ENCODE data around the gene GTSE1. TPM values are rescaled to one million over a fixed set of nuclear protein-coding genes. Genes with fewer than 3 reads are reported as not detected.

The GTSE1 gene
- total RNA-seq, 1 experiment from 2014 or later = 20.6 TPM

- Histone ChIP-seq H3K9me3 (ENCODE audit: low read length) (no peaks in the 10 kb centered on the region), H3K79me2 (ENCODE audit: low read length) (no peaks in the 10 kb centered on the region), H2AFZ (ENCODE audit: low read length) (no peak overlapping the region), H3K27ac (ENCODE audit: low read length) (no peak overlapping the region), H3K4me1 (ENCODE audit: insufficient read depth, low read length) (no peaks in the 10 kb centered on the region), H3F3A (ENCODE audit: low read length, unreplicated experiment) (no peaks in the 10 kb centered on the region), H3K9ac (ENCODE audit: low read length) (no peak overlapping the region), H3K4me2 (ENCODE audit: low read length) (no peak overlapping the region), H3K9me2 (replicated peaks; ENCODE audit: low read length) (no peaks in the 10 kb centered on the region), H3K36me3 (ENCODE audit: low read depth, low read length) (no peaks in the 10 kb centered on the region), H4K20me1 (ENCODE audit: low read length) (no peaks in the 10 kb centered on the region), H3K4me3 (ENCODE audit: low read length) (no peak overlapping the region), H3K27me3 (ENCODE audit: low read length) (no peaks in the 10 kb centered on the region)
- no peak for TF ChIP-seq EZH2 (IDR thresholded peaks at IDR 0.05; ENCODE audit: low read length, unreplicated experiment)
- no peak for TF ChIP-seq EZH2phosphoT487 (IDR thresholded peaks at IDR 0.05; ENCODE audit: borderline replicate concordance, low read length)
- TF ChIP-seq CTCF (conservative IDR thresholded peaks at IDR 0.05; ENCODE audit: low read depth, low read length) = no peak
- no TSS peak for BruUV-seq (replicated peaks)
- no peak for ATAC-seq
- intact Hi-C loops (cut with micrococcal nuclease) = no loop called here
- ChIA-PET POLR2A (ENCODE audit: unreplicated experiment) (interaction anchor here (0.6 kb wide), 1 partner anchor 133 kb away, joined by 21 read pairs; no protein-coding TSS in a partner anchor), CTCF (no interaction called here)
- no peak for DNase-seq
Observed at GRCh38 chr22:46366327-46366731, 69.7 kb downstream of the GTSE1 start.

GRCh38 chr22:46366801-46367706, 70.4 kb downstream of the GTSE1 start:
- TF ChIP-seq EZH2 (IDR thresholded peaks at IDR 0.05; ENCODE audit: low read length, unreplicated experiment) (no peak), CTCF (conservative IDR thresholded peaks at IDR 0.05; ENCODE audit: low read depth, low read length) (no peak), EZH2phosphoT487 (IDR thresholded peaks at IDR 0.05; ENCODE audit: borderline replicate concordance, low read length) (no peak)
- Histone ChIP-seq H3K9me2 (replicated peaks; ENCODE audit: low read length) (no peaks in the 10 kb centered on the region), H4K20me1 (ENCODE audit: low read length) (no peaks in the 10 kb centered on the region), H3K79me2 (ENCODE audit: low read length) (no peaks in the 10 kb centered on the region), H3K4me3 (ENCODE audit: low read length) (no peak overlapping the region), H3K9ac (ENCODE audit: low read length) (no peak overlapping the region), H3K27ac (ENCODE audit: low read length) (no peak overlapping the region), H3K4me1 (ENCODE audit: insufficient read depth, low read length) (no peaks in the 10 kb centered on the region), H3F3A (ENCODE audit: low read length, unreplicated experiment) (no peaks in the 10 kb centered on the region), H3K27me3 (ENCODE audit: low read length) (no peaks in the 10 kb centered on the region), H3K36me3 (ENCODE audit: low read depth, low read length) (no peaks in the 10 kb centered on the region), H3K4me2 (ENCODE audit: low read length) (no peak overlapping the region), H2AFZ (ENCODE audit: low read length) (no peak overlapping the region), H3K9me3 (ENCODE audit: low read length) (no peaks in the 10 kb centered on the region)
- intact Hi-C loops (cut with micrococcal nuclease) = loop anchor here (1.0 kb wide), 1 partner anchor 175 kb away; no protein-coding TSS in a partner anchor
- peak; percentile 16 for ATAC-seq
- no peak for DNase-seq
- POLR2A ChIA-PET (ENCODE audit: unreplicated experiment) = no interaction called here
- CTCF ChIA-PET = interaction anchor here (1.3 kb wide), 2 partner anchors 26 to 175 kb away, joined by 4 to 7 read pairs; no protein-coding TSS in a partner anchor
- no TSS peak for BruUV-seq (replicated peaks)
